ENCODE measurements around the gene SMIM3.

The SMIM3 gene

DNA sequence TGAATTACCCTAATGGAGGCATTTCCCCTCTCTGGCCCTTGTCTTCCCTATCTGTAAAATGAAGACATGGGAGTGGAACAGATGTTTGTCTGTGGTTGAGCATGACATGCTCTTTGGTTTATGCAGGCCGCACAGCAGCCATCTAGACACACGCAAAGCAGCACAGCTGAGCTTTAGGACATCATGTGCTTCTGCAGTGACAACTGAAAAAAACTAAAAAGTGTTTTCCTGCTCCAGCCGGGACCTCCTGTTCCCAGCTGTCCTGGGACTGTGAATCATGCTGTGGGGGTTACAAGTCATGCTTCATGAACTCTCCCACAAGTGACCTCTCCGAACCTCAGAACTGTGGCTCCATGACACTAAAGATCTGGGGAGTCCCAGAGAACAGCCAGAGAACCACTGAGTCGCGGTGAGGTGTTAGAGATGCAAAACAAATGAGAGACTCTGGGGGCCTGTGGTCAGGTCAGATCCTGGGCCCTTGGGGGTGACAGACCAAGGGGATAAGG is 1.7 kb downstream of the SMIM3 start:
- H3K9ac ChIP-seq (ENCODE audit: low read depth in 1 of 2, low read length in 2 of 2) = peak overlapping the region; percentile 29 to 85
- H3K27me3 ChIP-seq (ENCODE audit: control insufficient read depth in 2 of 2, insufficient read depth in 2 of 2, low read length in 2 of 2) = no peaks in the 10 kb centered on the region
- no peaks in the 10 kb centered on the region for H3K9me3 ChIP-seq (ENCODE audit: control insufficient read depth in 2 of 2, low read length in 2 of 2)
- no peaks in the 10 kb centered on the region for H3K36me3 ChIP-seq (ENCODE audit: control insufficient read depth in 2 of 2, insufficient read depth in 2 of 2, low read length in 2 of 2)
- peak overlapping the region; percentile 84 to 86 for H3K27ac ChIP-seq (ENCODE audit: low read depth in 2 of 2, low read length in 2 of 2)
- peaks cover 47 to 49% of the 10 kb centered on the region in 2 donors for H3K4me1 ChIP-seq (ENCODE audit: control insufficient read depth in 2 of 2, insufficient read depth in 2 of 2, low read length in 2 of 2)
- H3K4me3 ChIP-seq (ENCODE audit: low read length in 2 of 2) = peak overlapping the region; percentile 79 to 89

DNA sequence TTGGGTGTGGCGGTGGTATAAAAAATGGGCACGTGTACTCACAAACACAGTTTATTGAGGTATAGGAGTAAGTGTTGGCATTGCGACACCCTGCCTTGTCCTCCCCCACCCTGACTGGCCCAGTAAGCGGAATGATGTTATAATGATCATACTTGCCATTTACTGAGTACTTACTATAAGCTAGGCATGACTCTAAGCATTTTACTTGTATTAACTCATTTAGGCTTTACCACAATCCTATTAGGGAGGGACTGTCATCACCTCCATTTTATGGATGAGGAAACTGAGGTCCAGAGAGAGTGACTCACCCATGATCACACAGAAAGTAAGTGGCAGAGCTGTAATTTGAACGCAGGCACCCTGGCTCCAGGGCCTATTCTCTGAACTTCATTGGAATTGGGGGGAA is 2.3 kb downstream of the SMIM3 start:
- no peaks in the 10 kb centered on the region for H3K36me3 ChIP-seq (ENCODE audit: control insufficient read depth in 2 of 2, insufficient read depth in 2 of 2, low read length in 2 of 2)
- peak overlapping the region; percentile 54 to 79 for H3K4me3 ChIP-seq (ENCODE audit: low read length in 2 of 2)

DNA sequence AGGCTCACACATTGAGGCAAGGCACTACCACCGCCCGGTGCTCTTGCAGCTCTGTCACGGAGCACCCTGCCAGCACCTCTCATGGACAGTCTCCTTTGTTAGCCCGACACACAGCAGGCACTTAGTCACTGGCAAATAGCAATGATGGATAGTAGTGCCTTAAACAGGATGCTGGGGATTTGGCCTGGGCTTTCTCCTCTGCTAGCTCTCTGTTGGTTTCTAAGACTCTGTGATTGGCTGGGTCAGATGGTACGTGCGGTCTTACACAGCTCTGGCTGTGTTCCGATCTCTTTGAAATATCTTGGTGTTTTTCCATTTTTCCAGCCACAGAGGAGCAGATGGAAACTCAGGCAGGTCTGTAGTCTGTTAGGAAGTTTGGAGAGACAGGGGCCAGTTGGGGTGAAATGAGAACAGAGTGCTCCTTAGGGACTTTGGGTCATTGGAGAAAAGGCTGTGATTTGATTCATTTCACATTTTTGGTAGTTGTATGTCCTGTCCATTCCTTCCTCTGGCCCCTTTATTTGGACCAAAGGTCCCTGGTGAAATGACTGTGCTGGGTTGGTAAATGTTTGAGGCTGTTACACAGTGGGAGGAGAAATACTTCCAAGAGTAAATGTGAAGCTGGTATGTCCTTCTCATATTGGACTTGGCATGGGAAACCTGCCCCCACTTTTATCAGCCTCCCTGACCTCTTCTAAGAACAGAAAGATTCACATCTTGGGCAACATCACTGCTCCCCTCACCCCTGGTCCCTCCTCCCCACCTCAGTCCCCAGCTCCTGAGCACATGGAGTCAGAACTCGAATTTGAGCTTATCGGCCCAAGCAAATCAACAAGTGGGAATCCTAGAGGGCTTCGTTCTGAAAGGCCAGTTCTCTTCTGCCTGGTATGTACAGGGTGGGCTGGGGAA is 3.4 kb downstream of the SMIM3 start:
- H3K9ac ChIP-seq (ENCODE audit: low read depth in 1 of 2, low read length in 2 of 2) = peak overlapping the region; percentile 7 to 62
- no peaks in the 10 kb centered on the region for H3K27me3 ChIP-seq (ENCODE audit: control insufficient read depth in 2 of 2, insufficient read depth in 2 of 2, low read length in 2 of 2)
- H3K4me3 ChIP-seq (ENCODE audit: low read length in 2 of 2) = peak overlapping the region; percentile 31 to 33
- peak overlapping the region; percentile 84 to 86 for H3K27ac ChIP-seq (ENCODE audit: low read depth in 2 of 2, low read length in 2 of 2)
- no peaks in the 10 kb centered on the region for H3K9me3 ChIP-seq (ENCODE audit: control insufficient read depth in 2 of 2, low read length in 2 of 2)
- peaks cover 47 to 49% of the 10 kb centered on the region in 2 donors for H3K4me1 ChIP-seq (ENCODE audit: control insufficient read depth in 2 of 2, insufficient read depth in 2 of 2, low read length in 2 of 2)
- no peaks in the 10 kb centered on the region for H3K36me3 ChIP-seq (ENCODE audit: control insufficient read depth in 2 of 2, insufficient read depth in 2 of 2, low read length in 2 of 2)

More for the DNA sequence above, 2.3 kb downstream of the SMIM3 start:
- Histone ChIP-seq H3K27me3 (ENCODE audit: control insufficient read depth in 2 of 2, insufficient read depth in 2 of 2, low read length in 2 of 2) (no peaks in the 10 kb centered on the region), H3K9me3 (ENCODE audit: control insufficient read depth in 2 of 2, low read length in 2 of 2) (no peaks in the 10 kb centered on the region), H3K27ac (ENCODE audit: low read depth in 2 of 2, low read length in 2 of 2) (peak overlapping the region; percentile 84 to 86), H3K4me1 (ENCODE audit: control insufficient read depth in 2 of 2, insufficient read depth in 2 of 2, low read length in 2 of 2) (peaks cover 47 to 49% of the 10 kb centered on the region in 2 donors), H3K9ac (ENCODE audit: low read depth in 1 of 2, low read length in 2 of 2) (peak overlapping the region in 1 of 2 donors; percentile 62)

DNA sequence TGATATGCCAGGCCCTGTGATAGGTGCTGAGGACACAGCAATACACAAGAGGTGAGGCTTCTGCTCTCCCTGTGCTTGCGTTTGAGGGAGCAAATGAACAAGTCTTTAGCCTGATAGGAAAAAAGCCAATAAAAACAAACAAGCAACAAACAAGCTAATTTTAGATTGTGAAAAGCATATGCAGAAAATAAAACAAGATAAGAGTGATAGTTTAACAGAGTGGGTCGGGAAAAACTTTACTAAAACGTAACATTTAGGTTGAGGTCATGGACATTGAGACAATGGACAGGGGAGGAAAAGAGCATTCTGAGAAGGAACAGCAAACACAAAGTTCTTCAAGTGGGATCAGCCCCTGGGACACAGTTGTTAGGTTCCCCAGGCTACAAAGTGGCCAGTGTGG is 4.3 kb downstream of the SMIM3 start:
- Histone ChIP-seq H3K9me3 (ENCODE audit: control insufficient read depth in 2 of 2, low read length in 2 of 2) (no peaks in the 10 kb centered on the region), H3K27ac (ENCODE audit: low read depth in 2 of 2, low read length in 2 of 2) (peak overlapping the region; percentile 84 to 86), H3K4me1 (ENCODE audit: control insufficient read depth in 2 of 2, insufficient read depth in 2 of 2, low read length in 2 of 2) (peaks cover 47 to 49% of the 10 kb centered on the region in 2 donors), H3K27me3 (ENCODE audit: control insufficient read depth in 2 of 2, insufficient read depth in 2 of 2, low read length in 2 of 2) (no peaks in the 10 kb centered on the region), H3K9ac (ENCODE audit: low read depth in 1 of 2, low read length in 2 of 2) (peak overlapping the region; percentile 42 to 60), H3K36me3 (ENCODE audit: control insufficient read depth in 2 of 2, insufficient read depth in 2 of 2, low read length in 2 of 2) (no peaks in the 10 kb centered on the region), H3K4me3 (ENCODE audit: low read length in 2 of 2) (peak overlapping the region in 1 of 2 donors; percentile 33)

DNA sequence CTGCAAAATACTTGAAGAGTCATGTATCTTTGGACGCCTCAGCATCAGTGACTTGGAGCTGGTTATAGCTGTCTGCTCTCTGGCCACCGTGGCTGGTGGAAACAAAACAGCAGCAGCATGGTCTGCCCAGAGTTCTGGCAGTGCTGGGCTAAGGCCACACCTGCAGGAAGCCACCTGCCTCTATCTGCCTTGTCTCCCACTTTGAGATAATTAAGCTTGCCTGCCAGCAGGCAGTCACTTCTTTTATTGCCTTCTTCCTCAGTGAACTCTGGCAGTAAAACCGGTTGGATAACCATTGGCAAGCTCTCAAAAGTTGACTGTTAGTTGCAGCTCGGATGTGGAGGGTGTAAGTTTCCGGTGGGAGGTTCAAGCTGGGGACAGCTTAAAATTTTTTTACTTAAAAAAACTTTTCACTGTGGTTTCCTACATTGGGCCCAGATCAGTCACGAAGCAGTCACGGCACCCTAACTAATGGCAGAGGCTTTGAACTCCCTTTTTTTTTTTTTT is 4.9 kb downstream of the SMIM3 start:
- Histone ChIP-seq H3K4me3 (ENCODE audit: low read length in 2 of 2) (peak overlapping the region; percentile 10 to 33), H3K36me3 (ENCODE audit: control insufficient read depth in 2 of 2, insufficient read depth in 2 of 2, low read length in 2 of 2) (no peaks in the 10 kb centered on the region), H3K4me1 (ENCODE audit: control insufficient read depth in 2 of 2, insufficient read depth in 2 of 2, low read length in 2 of 2) (peaks cover 43 to 47% of the 10 kb centered on the region in 2 donors), H3K9ac (ENCODE audit: low read depth in 1 of 2, low read length in 2 of 2) (peak overlapping the region; percentile 42 to 60), H3K27me3 (ENCODE audit: control insufficient read depth in 2 of 2, insufficient read depth in 2 of 2, low read length in 2 of 2) (no peaks in the 10 kb centered on the region), H3K9me3 (ENCODE audit: control insufficient read depth in 2 of 2, low read length in 2 of 2) (no peaks in the 10 kb centered on the region), H3K27ac (ENCODE audit: low read depth in 2 of 2, low read length in 2 of 2) (peak overlapping the region; percentile 84 to 86)

DNA sequence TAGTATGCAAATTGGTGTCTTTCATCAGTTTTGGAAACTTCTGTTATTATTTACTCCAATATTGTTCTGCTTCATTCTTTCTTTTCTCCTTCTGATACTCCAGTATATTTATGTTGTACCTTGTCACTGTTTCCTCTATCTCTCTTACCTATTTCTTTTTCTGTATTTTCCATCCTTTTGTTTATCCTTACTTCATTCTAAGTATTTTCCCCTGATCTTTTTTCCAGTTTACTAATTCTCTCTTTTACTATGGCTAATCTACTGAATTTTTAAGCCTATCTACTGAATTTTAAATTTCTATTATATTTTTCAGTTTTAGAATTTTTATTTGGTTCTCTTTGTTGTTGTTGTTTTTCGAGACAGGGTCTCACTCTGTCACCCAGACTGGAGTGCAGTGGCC is 7.4 kb downstream of the SMIM3 start:
- H3K36me3 ChIP-seq (ENCODE audit: control insufficient read depth in 2 of 2, insufficient read depth in 2 of 2, low read length in 2 of 2) = no peaks in the 10 kb centered on the region
- H3K27ac ChIP-seq (ENCODE audit: low read depth in 2 of 2, low read length in 2 of 2) = no peak overlapping the region
- no peak overlapping the region for H3K4me3 ChIP-seq (ENCODE audit: low read length in 2 of 2)
- H3K9ac ChIP-seq (ENCODE audit: low read depth in 1 of 2, low read length in 2 of 2) = no peak overlapping the region
- H3K9me3 ChIP-seq (ENCODE audit: control insufficient read depth in 2 of 2, low read length in 2 of 2) = no peaks in the 10 kb centered on the region
- no peaks in the 10 kb centered on the region for H3K27me3 ChIP-seq (ENCODE audit: control insufficient read depth in 2 of 2, insufficient read depth in 2 of 2, low read length in 2 of 2)
- H3K4me1 ChIP-seq (ENCODE audit: control insufficient read depth in 2 of 2, insufficient read depth in 2 of 2, low read length in 2 of 2) = peaks cover 25 to 36% of the 10 kb centered on the region in 2 donors

GRCh38 chr5:150786876-150787275 is 8.3 kb downstream of the SMIM3 start:
- Histone ChIP-seq H3K4me1 (ENCODE audit: control insufficient read depth in 2 of 2, insufficient read depth in 2 of 2, low read length in 2 of 2) (peaks cover 16 to 27% of the 10 kb centered on the region in 2 donors), H3K4me3 (ENCODE audit: low read length in 2 of 2) (no peak overlapping the region), H3K9me3 (ENCODE audit: control insufficient read depth in 2 of 2, low read length in 2 of 2) (no peaks in the 10 kb centered on the region), H3K27ac (ENCODE audit: low read depth in 2 of 2, low read length in 2 of 2) (no peak overlapping the region), H3K36me3 (ENCODE audit: control insufficient read depth in 2 of 2, insufficient read depth in 2 of 2, low read length in 2 of 2) (no peaks in the 10 kb centered on the region), H3K9ac (ENCODE audit: low read depth in 1 of 2, low read length in 2 of 2) (no peak overlapping the region), H3K27me3 (ENCODE audit: control insufficient read depth in 2 of 2, insufficient read depth in 2 of 2, low read length in 2 of 2) (no peaks in the 10 kb centered on the region)

DNA sequence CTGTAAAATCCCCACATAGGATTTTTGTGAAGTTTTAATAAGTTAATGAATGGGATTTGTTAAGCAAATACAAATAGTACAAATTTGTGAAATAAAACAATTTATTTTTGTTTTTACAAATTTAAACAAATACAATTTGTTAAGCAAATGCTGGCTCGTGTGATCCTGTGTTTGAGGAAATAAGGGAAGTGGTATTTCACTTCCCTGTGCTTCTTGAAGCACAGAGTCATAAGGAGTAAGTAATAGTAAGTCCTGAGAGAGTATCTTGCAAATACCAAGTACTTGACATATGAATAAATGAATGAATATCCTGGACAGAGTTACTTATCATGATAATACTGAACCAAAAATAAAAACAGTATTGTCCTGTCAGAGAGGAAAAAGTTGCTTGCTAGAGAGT is 9.1 kb downstream of the SMIM3 start:
- Histone ChIP-seq H3K36me3 (ENCODE audit: control insufficient read depth in 2 of 2, insufficient read depth in 2 of 2, low read length in 2 of 2) (no peaks in the 10 kb centered on the region), H3K4me1 (ENCODE audit: control insufficient read depth in 2 of 2, insufficient read depth in 2 of 2, low read length in 2 of 2) (peaks cover 8 to 19% of the 10 kb centered on the region in 2 donors), H3K9ac (ENCODE audit: low read depth in 1 of 2, low read length in 2 of 2) (no peak overlapping the region), H3K9me3 (ENCODE audit: control insufficient read depth in 2 of 2, low read length in 2 of 2) (no peaks in the 10 kb centered on the region), H3K4me3 (ENCODE audit: low read length in 2 of 2) (no peak overlapping the region), H3K27me3 (ENCODE audit: control insufficient read depth in 2 of 2, insufficient read depth in 2 of 2, low read length in 2 of 2) (no peaks in the 10 kb centered on the region), H3K27ac (ENCODE audit: low read depth in 2 of 2, low read length in 2 of 2) (no peak overlapping the region)

GRCh38 chr5:150788977-150789376 is 10.4 kb downstream of the SMIM3 start:
- no peak overlapping the region for H3K27ac ChIP-seq (ENCODE audit: low read depth in 2 of 2, low read length in 2 of 2)
- no peaks in the 10 kb centered on the region for H3K27me3 ChIP-seq (ENCODE audit: control insufficient read depth in 2 of 2, insufficient read depth in 2 of 2, low read length in 2 of 2)
- peaks cover 0 to 8% of the 10 kb centered on the region in 2 donors for H3K4me1 ChIP-seq (ENCODE audit: control insufficient read depth in 2 of 2, insufficient read depth in 2 of 2, low read length in 2 of 2)
- no peak overlapping the region for H3K9ac ChIP-seq (ENCODE audit: low read depth in 1 of 2, low read length in 2 of 2)
- no peaks in the 10 kb centered on the region for H3K36me3 ChIP-seq (ENCODE audit: control insufficient read depth in 2 of 2, insufficient read depth in 2 of 2, low read length in 2 of 2)
- H3K9me3 ChIP-seq (ENCODE audit: control insufficient read depth in 2 of 2, low read length in 2 of 2) = no peaks in the 10 kb centered on the region
- no peak overlapping the region for H3K4me3 ChIP-seq (ENCODE audit: low read length in 2 of 2)

GRCh38 chr5:150789450-150789849 is 10.9 kb downstream of the SMIM3 start:
- H3K9me3 ChIP-seq (ENCODE audit: control insufficient read depth in 2 of 2, low read length in 2 of 2) = no peaks in the 10 kb centered on the region
- no peak overlapping the region for H3K9ac ChIP-seq (ENCODE audit: low read depth in 1 of 2, low read length in 2 of 2)
- peaks cover 0 to 5% of the 10 kb centered on the region in 2 donors for H3K4me1 ChIP-seq (ENCODE audit: control insufficient read depth in 2 of 2, insufficient read depth in 2 of 2, low read length in 2 of 2)
- H3K4me3 ChIP-seq (ENCODE audit: low read length in 2 of 2) = no peak overlapping the region
- H3K36me3 ChIP-seq (ENCODE audit: control insufficient read depth in 2 of 2, insufficient read depth in 2 of 2, low read length in 2 of 2) = no peaks in the 10 kb centered on the region
- no peaks in the 10 kb centered on the region for H3K27me3 ChIP-seq (ENCODE audit: control insufficient read depth in 2 of 2, insufficient read depth in 2 of 2, low read length in 2 of 2)
- peak overlapping the region; percentile 56 to 66 for H3K27ac ChIP-seq (ENCODE audit: low read depth in 2 of 2, low read length in 2 of 2)
